GM21381 (cell line): ENCODE results near the gene MTERF2.

Source experiments
- ATAC-seq: cut with Tn5 transposase; IDR thresholded peaks from one replicate; pipeline ENCODE4 v1.9.1; 2021; ENCODE audit warnings: mild to moderate bottlenecking, moderate library complexity; ENCODE audit not compliant: unreplicated experiment

Gene MTERF2

DNA sequence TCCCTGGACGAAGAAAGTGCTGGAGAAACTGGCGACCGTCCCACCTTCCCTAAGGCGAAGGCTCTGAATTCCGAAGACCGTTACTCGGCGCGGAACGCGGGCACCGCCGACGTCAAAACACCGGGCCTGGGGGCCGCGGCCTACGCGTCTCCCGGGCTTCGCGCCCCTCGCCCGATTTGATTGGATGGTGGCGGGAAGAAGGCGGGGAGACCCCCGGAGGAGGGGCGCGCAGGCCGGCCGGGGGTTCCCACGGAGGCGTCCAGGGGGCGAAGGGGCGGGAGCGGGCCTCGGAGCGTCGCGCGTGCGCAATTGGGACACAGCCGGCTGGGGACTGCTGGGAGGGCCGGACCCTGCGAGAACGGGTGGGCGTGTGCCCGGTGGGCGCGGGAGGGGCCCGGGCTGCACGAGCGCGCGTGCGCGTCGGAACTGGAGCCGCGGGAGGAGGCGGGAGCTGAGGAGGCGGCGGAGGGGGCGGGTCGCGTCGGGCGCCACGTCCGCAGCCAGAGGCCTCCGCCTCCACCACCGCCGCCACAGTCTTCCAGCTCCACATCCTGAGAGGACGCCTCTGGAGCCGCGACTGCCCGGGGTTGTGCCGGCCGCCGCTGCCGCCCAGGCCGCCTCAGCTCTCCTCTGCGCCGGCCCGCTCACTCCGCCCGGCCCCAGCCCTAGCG is 31.4 kb downstream of the MTERF2 start, which contains the start of gene TMEM263:
TMEM263 (plus strand) TSS at position 531 of the 671 bp plus-strand sequence. CDS start 11,210 bp downstream, outside the sequence.
- peak; percentile 83 for ATAC-seq

DNA sequence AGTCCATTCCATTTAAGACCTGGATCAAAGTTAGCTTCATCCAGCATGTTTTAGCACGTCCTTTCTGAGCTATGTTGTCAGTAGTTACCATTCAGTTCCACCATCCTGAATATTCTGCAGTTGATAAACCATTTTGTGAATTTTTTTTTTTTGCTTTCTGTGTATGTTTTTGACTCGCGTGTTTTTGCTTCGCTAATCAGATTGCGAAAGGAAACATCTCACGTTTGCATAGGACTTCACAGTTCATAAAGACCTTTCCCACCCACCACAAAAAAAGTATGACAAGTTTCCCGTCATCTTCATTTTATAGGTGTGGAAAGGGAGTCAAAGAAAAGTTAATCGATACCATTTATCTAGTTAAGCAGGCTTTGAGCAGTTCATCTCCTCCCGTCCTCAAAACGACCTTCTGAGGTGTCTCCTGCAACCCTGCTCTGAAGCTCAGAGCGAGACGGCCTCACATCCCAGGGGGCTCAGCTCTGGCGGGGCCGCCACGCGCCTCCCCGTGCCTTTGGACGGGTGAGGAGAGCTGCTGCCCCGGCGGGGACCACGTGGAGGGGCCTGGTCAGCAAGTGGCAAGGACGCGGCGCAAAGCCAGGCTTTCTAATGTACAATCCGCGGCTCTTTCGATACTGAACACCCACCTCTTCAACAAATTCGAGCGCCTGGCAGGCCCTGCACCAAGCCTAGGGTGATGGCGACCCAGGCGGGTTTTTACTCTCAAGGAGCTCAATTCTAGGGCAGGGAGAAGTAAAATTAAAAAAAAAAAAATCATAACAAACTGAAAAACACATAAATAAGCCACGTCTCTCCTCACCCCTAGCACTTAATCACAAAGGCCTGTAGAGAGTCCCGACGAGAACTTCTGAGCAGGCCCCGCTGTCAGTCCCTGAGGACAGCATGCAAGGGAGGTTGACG is 32.2 kb downstream of the MTERF2 start:
- ATAC-seq = no peak

DNA sequence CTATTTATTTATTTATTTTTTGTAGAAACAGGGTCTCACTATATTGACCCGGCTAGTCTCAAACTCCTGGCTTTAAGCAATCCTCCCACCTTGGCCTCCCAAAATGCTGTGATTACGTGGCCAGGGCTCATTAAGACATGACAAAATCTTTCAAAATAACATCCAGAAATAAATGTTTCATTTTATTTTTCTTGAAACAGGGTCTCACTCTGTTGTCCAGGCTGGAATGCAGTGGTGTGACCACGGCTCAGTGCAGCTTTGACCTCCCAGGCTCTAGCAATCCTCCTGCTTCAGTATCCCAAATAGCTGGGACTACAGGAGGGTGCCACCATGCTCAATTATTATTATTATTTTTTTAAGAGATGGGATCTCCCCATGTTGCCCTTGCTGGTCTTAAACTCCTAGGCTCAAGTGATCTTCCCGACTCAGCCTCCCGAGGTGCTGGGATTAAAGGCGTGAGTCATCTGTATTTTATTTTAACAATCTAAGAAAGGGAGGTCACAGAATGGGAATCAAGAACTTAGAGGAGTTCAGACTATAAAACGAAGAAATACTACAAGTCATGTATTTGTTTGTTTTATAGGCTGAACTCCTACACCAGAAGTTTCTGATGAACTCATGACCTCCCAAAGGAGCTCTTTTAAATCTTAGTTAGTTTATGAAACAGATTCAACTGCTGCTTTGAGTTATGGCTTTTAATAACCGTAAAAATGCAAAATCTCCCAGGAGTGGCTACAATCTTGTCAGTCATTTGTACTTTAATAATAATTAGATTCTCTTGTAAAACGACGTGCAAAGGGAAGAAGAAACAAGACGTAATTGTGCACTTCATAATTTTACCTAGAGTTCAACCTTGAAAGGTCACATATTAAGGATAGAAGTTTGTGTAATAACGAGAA is 33.3 kb downstream of the MTERF2 start:
- no peak for ATAC-seq

DNA sequence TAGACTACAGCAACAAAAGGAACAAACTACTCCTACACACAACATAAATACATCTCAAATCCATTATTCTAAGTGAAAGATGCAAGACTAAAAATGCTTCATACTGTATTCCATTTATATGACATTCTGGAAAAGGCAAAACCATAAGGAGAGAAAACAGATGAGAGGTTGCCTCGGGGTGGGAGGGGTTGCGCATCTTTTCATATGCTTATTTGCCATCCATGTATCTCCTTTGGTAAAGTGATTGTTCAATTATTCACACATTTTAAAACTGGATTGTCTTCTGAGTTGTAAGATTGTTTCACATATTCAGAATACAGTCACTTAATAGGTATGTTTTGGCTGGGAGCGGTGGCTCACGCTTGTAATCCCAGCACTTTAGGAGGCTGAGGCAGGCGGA is 36.4 kb downstream of the MTERF2 start:
- ATAC-seq = no peak

DNA sequence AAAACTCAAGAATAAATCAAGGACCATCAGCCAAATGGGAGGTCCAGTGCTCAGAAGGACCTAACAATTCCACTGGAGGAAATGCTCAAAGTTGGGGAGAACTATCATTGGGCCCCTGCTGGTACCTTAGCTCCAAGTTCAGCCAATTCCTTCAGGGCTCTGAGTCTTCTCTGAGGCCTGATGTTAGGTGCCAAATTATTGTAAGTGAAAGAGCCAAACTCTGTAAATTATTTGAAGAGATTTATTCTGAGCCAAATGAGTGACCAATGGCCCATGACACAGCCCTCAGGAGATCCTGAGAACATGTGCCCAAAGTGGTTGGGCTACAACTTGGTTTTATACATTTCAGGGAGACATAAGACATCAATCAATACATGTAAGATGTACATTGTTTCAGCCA is 39.5 kb downstream of the MTERF2 start:
- no peak for ATAC-seq

DNA sequence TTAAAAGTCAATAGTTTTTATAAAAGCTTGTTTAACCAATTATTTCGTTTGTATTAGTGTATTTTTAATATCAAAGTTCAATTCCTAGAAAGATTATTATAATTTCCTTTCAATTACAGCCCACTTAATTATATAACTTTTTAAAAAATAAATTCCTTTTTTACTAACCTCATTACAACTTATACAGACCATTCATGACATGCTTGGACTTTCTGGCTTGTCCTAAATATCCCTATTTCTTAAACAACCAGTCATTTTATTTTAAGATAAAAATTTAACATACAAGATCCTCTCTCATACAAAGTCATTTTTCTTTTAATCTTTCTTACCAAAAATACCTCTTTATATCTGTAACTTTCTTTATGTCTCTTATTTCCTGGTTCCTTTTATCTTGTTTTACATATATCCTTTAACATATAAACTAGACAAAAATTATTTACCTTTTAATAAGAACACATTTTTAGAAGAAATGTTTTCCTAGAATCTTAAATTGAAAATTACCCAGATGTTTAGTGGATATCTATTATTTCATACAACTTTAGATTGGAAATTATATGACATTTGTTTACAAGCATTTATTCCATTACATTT is 41.6 kb downstream of the MTERF2 start:
- no peak for ATAC-seq

DNA sequence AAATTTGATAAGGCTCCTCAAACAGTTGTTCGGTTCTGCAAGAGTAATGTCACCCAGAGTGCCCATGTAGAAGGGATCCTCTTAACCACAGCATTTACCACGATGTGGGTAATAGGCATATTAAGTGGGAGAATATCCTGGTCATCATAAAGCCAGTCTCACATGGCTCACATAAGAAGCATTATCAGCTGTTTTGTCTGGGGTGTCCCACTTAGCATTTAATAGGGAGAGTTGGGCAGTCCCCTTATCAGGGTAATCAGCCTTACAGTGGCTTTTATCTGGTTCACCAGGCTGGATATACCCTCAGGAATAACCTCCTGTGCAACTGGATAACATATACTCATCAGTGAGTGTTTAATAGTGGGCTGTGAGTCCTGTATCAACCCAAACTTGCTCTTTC is 44.2 kb downstream of the MTERF2 start:
- no peak for ATAC-seq

DNA sequence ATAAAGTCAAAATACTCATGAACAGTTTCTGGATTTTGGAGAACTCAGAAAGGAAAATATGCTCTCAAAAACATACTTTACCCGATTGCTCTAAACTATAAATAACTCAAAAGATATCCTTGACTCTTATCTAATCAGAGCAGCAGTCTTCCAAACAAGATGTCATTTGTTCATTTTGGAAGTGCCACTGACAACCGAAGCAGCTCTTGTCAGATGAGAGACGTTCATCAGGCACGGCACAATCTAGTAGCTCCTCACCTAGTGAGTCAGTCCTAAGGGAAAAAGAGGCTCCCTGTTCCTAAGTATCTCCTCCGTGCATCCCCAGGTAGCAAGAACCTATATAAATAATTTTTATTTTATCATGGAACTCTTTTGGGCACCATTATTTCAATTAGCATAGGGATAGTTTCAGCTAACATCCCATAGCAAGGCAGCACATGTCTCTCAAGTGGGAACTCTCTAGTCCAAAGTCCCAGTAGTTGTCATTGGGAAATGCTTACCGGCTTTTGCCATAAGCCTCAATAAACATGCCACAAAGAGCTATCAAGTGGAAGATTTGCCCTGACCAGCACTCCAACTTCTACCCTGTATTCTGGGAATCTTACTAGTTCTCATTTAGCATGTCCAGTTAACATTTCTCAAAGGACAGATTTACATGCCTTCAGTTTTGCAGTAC is 45.3 kb downstream of the MTERF2 start:
- ATAC-seq = no peak

DNA sequence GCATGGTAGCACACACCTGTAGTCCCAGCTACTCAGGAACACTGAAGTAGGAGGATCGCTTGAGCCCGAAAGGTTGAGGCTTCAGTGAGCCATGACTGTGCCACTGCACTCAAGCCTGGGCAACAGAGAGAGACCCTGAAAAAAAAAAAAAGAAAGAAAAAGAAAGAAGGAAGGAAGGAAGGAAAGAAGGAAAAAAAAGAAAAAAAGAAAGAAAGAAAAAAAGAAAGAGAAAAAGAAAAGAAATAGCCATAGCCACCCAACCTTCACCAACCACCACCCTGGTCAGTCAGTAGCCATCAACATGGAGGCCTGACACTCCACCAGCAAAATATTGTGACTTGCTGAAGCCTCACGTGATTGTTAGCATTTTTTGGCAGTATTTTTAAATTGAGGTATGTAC is 52.7 kb downstream of the MTERF2 start:
- no peak for ATAC-seq
